HepG2 (cell line): ENCODE data around the gene ZNF618. TPM values are rescaled to one million over a fixed set of nuclear protein-coding genes. Genes with fewer than 3 reads are reported as not detected.
A peak's percentile ranks its signal among the peaks of the same experiment; 100 is the strongest.

Experiments used
- ATAC-seq: fragments of 200-7000 bp; cut with Tn5 transposase; 3 replicates; pipeline ENCODE4 v1.9.1; 2020; ENCODE audit warnings: mild to moderate bottlenecking, moderate library complexity
- BruUV-seq: library from RNA; stranded (reverse); fragments of 400-500 nt; replicated peaks from 2 replicates; lab custom pipeline; 2021; lab: Mats Ljungman, UMichigan
- CTCF ChIA-PET: fragments of 300-600 bp; formaldehyde crosslinking; extraction: SDS; loops from one replicate; lab custom pipeline; 2021; ENCODE audit warnings: low total read pairs, inconsistent platforms, low intra/inter-chr PET ratio; lab: Yijun Ruan, JAX
- POLR2A ChIA-PET: fragments of 350-600 bp; sonication (Branson Sonifier 250); formaldehyde crosslinking; loops from one replicate; lab custom pipeline; 2020; ENCODE audit warnings: antibody characterized with exemption, inconsistent platforms; lab: Yijun Ruan, JAX
- DNase-seq: peaks from one replicate; pipeline ENCODE4 v3.0.0-alpha.2; 2015; ENCODE audit warnings: low spot score
- FAIRE-seq: peaks from 3 replicates; lab custom pipeline; 2011; peaks lifted over from hg19 to GRCh38; lab: Jason Lieb, UNC
- H2AFZ ChIP-seq: one replicate; pipeline ENCODE4 v1.6.1; 2011; ENCODE audit warnings: low read length, inconsistent platforms
- H3K27ac ChIP-seq: fragments of 300-600 bp; 3 replicates; pipeline ENCODE4 v1.8.0; 2011; ENCODE audit warnings: mixed run types, mild to moderate bottlenecking, mixed read lengths, low read length, inconsistent platforms; ENCODE audit not compliant: insufficient read depth; ENCODE audit errors: extremely low read length
- H3K27me3 ChIP-seq, 2 experiments: fragments of 200-600 bp in 1 of 2; 2 replicates in 1 of 2; 3 replicates in 1 of 2; pipeline versions ENCODE4 v1.6.0 to v1.8.0; 2011; ENCODE audit warnings: low read length in 2 of 2, mild to moderate bottlenecking in 2 of 2, moderate library complexity in 2 of 2, inconsistent platforms in 1 of 2; ENCODE audit not compliant: insufficient read depth in 2 of 2, control insufficient read depth in 1 of 2
- H3K36me3 ChIP-seq, 2 experiments: fragments of 200-600 bp in 1 of 2; replicated peaks in 1 of 2; 2 replicates in 1 of 2; 3 replicates in 1 of 2; pipeline versions ENCODE4 v1.5.1 to v1.8.0; 2011; ENCODE audit warnings: low read length in 2 of 2, inconsistent platforms in 1 of 2; ENCODE audit not compliant: insufficient read depth in 2 of 2, control insufficient read depth in 1 of 2
- H3K4me1 ChIP-seq: 2 replicates; pipeline ENCODE4 v1.5.1; 2012; ENCODE audit warnings: low read length, inconsistent platforms; ENCODE audit not compliant: insufficient read depth
- H3K4me2 ChIP-seq: 2 replicates; pipeline ENCODE4 v1.6.0; 2011; ENCODE audit warnings: low read depth, low read length, inconsistent platforms
- H3K4me3 ChIP-seq, 3 experiments: fragments of 200-600 bp in 1 of 3; sonication (generic), shearing (Covaris generic) in 1 of 3; replicated peaks in 1 of 3; 2 replicates each; pipeline ENCODE4 v1.5.1; 2011 to 2016; ENCODE audit warnings: low read length in 3 of 3, inconsistent platforms in 2 of 3, low read depth in 2 of 3, mild to moderate bottlenecking in 2 of 3, control low read depth in 1 of 3, mixed read lengths in 1 of 3; ENCODE audit not compliant: insufficient read depth in 1 of 3
- H3K79me2 ChIP-seq: one replicate; pipeline ENCODE4 v1.6.1; 2011; ENCODE audit warnings: low read length, inconsistent platforms; ENCODE audit not compliant: insufficient read depth
- H3K9ac ChIP-seq: 2 replicates; pipeline ENCODE4 v1.6.0; 2011; ENCODE audit warnings: mild to moderate bottlenecking, low read depth, low read length, inconsistent platforms; ENCODE audit not compliant: insufficient read depth
- H3K9me3 ChIP-seq: 2 replicates; pipeline ENCODE4 v1.5.1; 2012; ENCODE audit warnings: mild to moderate bottlenecking, low read length
- H4K20me1 ChIP-seq: 2 replicates; pipeline ENCODE4 v1.6.0; 2011; ENCODE audit warnings: inconsistent platforms, mild to moderate bottlenecking, low read length, moderate library complexity; ENCODE audit not compliant: insufficient read depth
- BRF2 ChIP-seq: sonication (generic); formaldehyde crosslinking; IDR thresholded peaks from 2 replicates; pipeline ENCODE4 v1.8.1; 2022; ENCODE audit warnings: mild to moderate bottlenecking, missing genetic modification reagents
- CHCHD3 ChIP-seq: sonication (generic); formaldehyde crosslinking; IDR thresholded peaks from 2 replicates; pipeline ENCODE4 v1.8.0; 2022; ENCODE audit warnings: mild to moderate bottlenecking, missing genetic modification reagents, moderate library complexity
- HNF1B ChIP-seq: sonication (generic); formaldehyde crosslinking; IDR thresholded peaks from 2 replicates; pipeline ENCODE4 v1.5.1; 2020; ENCODE audit warnings: mild to moderate bottlenecking, moderate library complexity, missing genetic modification reagents
- IRX3 ChIP-seq: sonication (generic); formaldehyde crosslinking; IDR thresholded peaks from 2 replicates; pipeline ENCODE4 v1.8.1; 2023; ENCODE audit warnings: mild to moderate bottlenecking, low read depth, missing genetic modification reagents, borderline replicate concordance
- LCORL ChIP-seq, 2 experiments: fragments of 450-650 bp in 1 of 2; sonication (generic) in 1 of 2; formaldehyde crosslinking in 1 of 2; IDR thresholded peaks; 2 replicates each; pipeline versions ENCODE4 v1.5.0 to v1.6.1; 2017 to 2020; ENCODE audit warnings: antibody characterized with exemption in 1 of 2, missing genetic modification reagents in 1 of 2
- MBD4 ChIP-seq: IDR thresholded peaks from 2 replicates; pipeline ENCODE4 v1.6.1; 2012; ENCODE audit warnings: low read length, inconsistent platforms, borderline replicate concordance
- NPAS2 ChIP-seq: sonication (generic); formaldehyde crosslinking; IDR thresholded peaks from 2 replicates; pipeline ENCODE4 v1.8.0; 2022; ENCODE audit warnings: mild to moderate bottlenecking, missing genetic modification reagents, borderline replicate concordance
- PAF1 ChIP-seq: IDR thresholded peaks from 2 replicates; pipeline ENCODE4 v1.6.1; 2016; ENCODE audit warnings: missing genetic modification reagents, missing compliant biosample characterization
- STAT5B ChIP-seq: sonication (generic); formaldehyde crosslinking; IDR thresholded peaks from 2 replicates; pipeline ENCODE4 v1.4.0; 2020; ENCODE audit warnings: missing genetic modification reagents
- XBP1 ChIP-seq: sonication (generic); formaldehyde crosslinking; IDR thresholded peaks from 2 replicates; pipeline ENCODE4 v1.5.0; 2020; ENCODE audit warnings: missing genetic modification reagents
- ZNF431 ChIP-seq: sonication (generic); formaldehyde crosslinking; IDR thresholded peaks from 2 replicates; pipeline ENCODE4 v1.9.0; 2022; ENCODE audit warnings: missing genetic modification reagents, low read depth, mild to moderate bottlenecking, borderline replicate concordance
- ZNF569 ChIP-seq: sonication (generic); formaldehyde crosslinking; IDR thresholded peaks from 2 replicates; pipeline ENCODE4 v1.5.0; 2020; ENCODE audit warnings: mild to moderate bottlenecking, missing genetic modification reagents, moderate library complexity, borderline replicate concordance
- WGBS: methylation state at CpG from one replicate; pipeline ENCODE4 v1.1.6; 2017; ENCODE audit warnings: low lambda C conversion rate; 5-methylcytosine and 5-hydroxymethylcytosine counted together
- in situ Hi-C: cut with HindIII; loops from 2 replicates; pipeline ENCODE4 v1.10.0; 2017; ENCODE audit warnings: low pct_unique_long_range_greater_than_20kb; ENCODE audit not compliant: extremely low pct_ligation_motif_present
- intact Hi-C: fragments of 100-400 bp; cut with micrococcal nuclease; formaldehyde crosslinking; loops from one replicate; pipeline ENCODE4 v1.10.0; 2022; ENCODE audit not compliant: unreplicated experiment
- polyA plus RNA-seq, 8 experiments: library from polyadenylated mRNA; depleted of rRNA in 3 of 8; stranded (reverse) in 7 of 8; unstranded in 1 of 8; fragments of >200 nt; fragmentation: Illumina TruSeq in 4 of 8; extraction: Trizol in 4 of 8; gene quantifications; 2 replicates each; pipeline versions ENCODE4 v1.2.1 to v1.2.3, GENCODE V29; 2011 to 2016; ENCODE audit warnings: low read depth in 4 of 8, missing spikeins in 1 of 8, mixed read lengths in 1 of 8; ENCODE audit not compliant: insufficient read depth in 1 of 8
- total RNA-seq, 5 experiments: library from RNA; depleted of rRNA; stranded (reverse); fragments of >200 nt; fragmentation: Illumina TruSeq; extraction: Trizol; gene quantifications; 2 replicates each; pipeline ENCODE4 v1.2.3, GENCODE V29; 2016; ENCODE audit warnings: low read depth in 1 of 5

Gene ZNF618
- total and polyA plus RNA-seq, 2 of the 13 experiments (the other 11 are each of a cell fraction or from before 2014, with no cell fraction given), result 0.07 TPM

GRCh38 chr9:114059047-114059803 lies 183.1 kb downstream of the ZNF618 start:
- H2AFZ ChIP-seq, result no peak overlapping the region
- H3K4me2 ChIP-seq, result peak overlapping the region; percentile 2; the same call in 1 of the 2 replicates
- peaks cover 46% of the 10 kb centered on the region for H4K20me1 ChIP-seq
- FAIRE-seq (no peak), ATAC-seq (peak; percentile 59), DNase-seq (peak; percentile 29)
- H3K9me3 ChIP-seq, result no peaks in the 10 kb centered on the region
- intact Hi-C loops, result no loop called here
- ChIA-PET CTCF (interaction anchor here (0.5 kb wide), 1 partner anchor 12 kb away, joined by 3 read pairs; no protein-coding TSS in a partner anchor), POLR2A (interaction anchor here (1.0 to 5.3 kb wide), 5 partner anchors 12 to 256 kb away, joined by 3 to 52 read pairs (median 10); partner anchors contain the start of gene AMBP)
- WGBS, result 28% methylated on average over 4 of the region's 8 CpGs
- H3K4me3 ChIP-seq, result no peak overlapping the region
- in situ Hi-C loops, result no loop called here
- no TSS peak for BruUV-seq
- H3K4me1 ChIP-seq, result peaks cover 61% of the 10 kb centered on the region
- H3K79me2 ChIP-seq, result no peaks in the 10 kb centered on the region
- H3K36me3 ChIP-seq, result peaks cover 16 to 43% of the 10 kb centered on the region in 2 experiments
- no peak overlapping the region for H3K9ac ChIP-seq
- H3K27me3 ChIP-seq, result peaks cover 0 to 2% of the 10 kb centered on the region in 2 experiments; a peak in 1 of 5 replicates
- H3K27ac ChIP-seq, result peak overlapping the region; percentile 41
- TF ChIP-seq PAF1 (CRISPR knock-in tag) (peak; percentile 94), IRX3 (CRISPR knock-in tag) (peak; percentile 54; the same call in 1 of the 2 replicates), MBD4 (peak; percentile 90; the same call in 1 of the 2 replicates), NPAS2 (no peak), ZNF569 (CRISPR knock-in tag) (no peak), BRF2 (CRISPR knock-in tag) (peak; percentile 82), LCORL (IDR thresholded peaks at IDR 0.05) (no peak), LCORL (CRISPR knock-in tag; IDR thresholded peaks at IDR 0.05) (no peak), CHCHD3 (CRISPR knock-in tag) (no peak), HNF1B (CRISPR knock-in tag) (peak; percentile 25), STAT5B (CRISPR knock-in tag) (no peak), ZNF431 (CRISPR knock-in tag) (0 out of 2 replicates have a peak, but pooled peaks have one; percentile 43), XBP1 (CRISPR knock-in tag) (no peak)
